BE2C (cell line): Measurements from ENCODE around the gene PRR23A.

ENCODE experiments used
- DNase-seq: peaks from one replicate; pipeline ENCODE4 v3.0.0-alpha.2; 2020
- H3K27me3 ChIP-seq: fragments of 250-450 bp; sonication (Bioruptor Pico); 2 replicates; pipeline ENCODE4 v1.5.1; 2020; ENCODE audit warnings: mild to moderate bottlenecking
- H3K36me3 ChIP-seq: fragments of 250-450 bp; sonication (Bioruptor Pico); 2 replicates; pipeline ENCODE4 v1.5.1; 2020; ENCODE audit warnings: mild to moderate bottlenecking
- H3K4me1 ChIP-seq: fragments of 250-450 bp; sonication (Bioruptor Pico); 2 replicates; pipeline ENCODE4 v1.5.1; 2020
- H3K4me3 ChIP-seq: 2 replicates; pipeline ENCODE4 v1.5.1; 2011; ENCODE audit warnings: low read depth, low read length
- H3K9me3 ChIP-seq: fragments of 250-450 bp; sonication (Bioruptor Pico); 2 replicates; pipeline ENCODE4 v1.5.1; 2020
- CTCF ChIP-seq: IDR thresholded peaks from 2 replicates; pipeline ENCODE4 v1.5.1; 2012; ENCODE audit warnings: mild to moderate bottlenecking, low read depth, low read length

Gene PRR23A

GRCh38 chr3:139005356-139005993 lies 593 bp downstream of the PRR23A start:
- Histone ChIP-seq H3K27me3 (no peaks in the 10 kb centered on the region), H3K36me3 (no peaks in the 10 kb centered on the region), H3K9me3 (no peaks in the 10 kb centered on the region), H3K4me1 (no peaks in the 10 kb centered on the region), H3K4me3 (no peak overlapping the region)
- no peak for DNase-seq
- no peak for TF ChIP-seq CTCF

- no peaks in the 10 kb centered on the region for H3K4me1 ChIP-seq
- DNase-seq, result no peak
- H3K27me3 ChIP-seq, result no peaks in the 10 kb centered on the region
- no peak for TF ChIP-seq CTCF
- H3K36me3 ChIP-seq, result no peaks in the 10 kb centered on the region
- no peaks in the 10 kb centered on the region for H3K9me3 ChIP-seq
- no peak overlapping the region for H3K4me3 ChIP-seq
These were observed 10.4 kb downstream of the PRR23A start for GRCh38 chr3:138995706-138996105.

- no peaks in the 10 kb centered on the region for H3K4me1 ChIP-seq
- H3K4me3 ChIP-seq, result no peak overlapping the region
- no peaks in the 10 kb centered on the region for H3K27me3 ChIP-seq
- DNase-seq, result no peak
- H3K36me3 ChIP-seq, result no peaks in the 10 kb centered on the region
- no peaks in the 10 kb centered on the region; the same call in 1 of the 2 replicates for H3K9me3 ChIP-seq
- TF ChIP-seq CTCF, result no peak
These were observed 18.9 kb downstream of the PRR23A start for GRCh38 chr3:138987181-138987580.

- Histone ChIP-seq H3K4me3 (no peak overlapping the region), H3K36me3 (no peaks in the 10 kb centered on the region), H3K27me3 (no peaks in the 10 kb centered on the region; the same call in 1 of the 2 replicates), H3K4me1 (no peaks in the 10 kb centered on the region), H3K9me3 (no peaks in the 10 kb centered on the region; the same call in 1 of the 2 replicates)
- no peak for TF ChIP-seq CTCF
- DNase-seq, result no peak
These were observed 20.1 kb downstream of the PRR23A start for GRCh38 chr3:138985932-138986331.

- Histone ChIP-seq H3K36me3 (no peaks in the 10 kb centered on the region), H3K4me1 (no peaks in the 10 kb centered on the region), H3K27me3 (no peaks in the 10 kb centered on the region; the same call in 1 of the 2 replicates), H3K9me3 (no peaks in the 10 kb centered on the region; the same call in 1 of the 2 replicates), H3K4me3 (no peak overlapping the region)
- no peak for DNase-seq
- no peak for TF ChIP-seq CTCF
These were observed 21.3 kb downstream of the PRR23A start for GRCh38 chr3:138984816-138985215.

GRCh38 chr3:138976047-138976446 lies 30.0 kb downstream of the PRR23A start:
- Histone ChIP-seq H3K4me1 (no peaks in the 10 kb centered on the region), H3K4me3 (no peak overlapping the region), H3K27me3 (no peaks in the 10 kb centered on the region), H3K9me3 (no peaks in the 10 kb centered on the region; the same call in 1 of the 2 replicates), H3K36me3 (no peaks in the 10 kb centered on the region)
- TF ChIP-seq CTCF, result no peak
- no peak for DNase-seq
